ENCODE measurements around the gene GEMIN5.

- TF ChIP-seq CTCF (conservative IDR thresholded peaks at IDR 0.05; ENCODE audit: low read depth, low read length) (no peak), CEBPB (IDR thresholded peaks at IDR 0.05; ENCODE audit: low read depth, low read length) (no peak), RAD21 (IDR thresholded peaks at IDR 0.05; ENCODE audit: low read length) (no peak), POLR2A (IDR thresholded peaks at IDR 0.05; ENCODE audit: low read depth, low read length) (no peak)
Observed at GRCh38 chr5:154884424-154884823, 53.6 kb downstream of the GEMIN5 start.

Data from IMR-90 (cell line).